GM12892 (cell line): ENCODE results near the gene DMP1.

Experiments
- POLR2A ChIP-seq: IDR thresholded peaks from 2 replicates; pipeline ENCODE4 v1.6.1; 2011; ENCODE audit warnings: low read depth, low read length, control low read depth
- POLR2AphosphoS5 ChIP-seq: IDR thresholded peaks from 2 replicates; pipeline ENCODE4 v1.6.1; 2011; ENCODE audit warnings: low read depth, low read length, control low read depth

- TF ChIP-seq POLR2AphosphoS5, result no peak
- TF ChIP-seq POLR2A, result no peak
These were observed 57.3 kb downstream of the DMP1 start for GRCh38 chr4:87707279-87707918.
